ENCODE measurements around the gene MTUS2. TPM values are rescaled to one million over a fixed set of nuclear protein-coding genes. Genes with fewer than 3 reads are reported as not detected.
"Not testable (repeated sequence)": the region's sequence is repeated elsewhere in the genome, so short reads cannot be mapped to it uniquely, and the experiment has no call there.

MTUS2 gene
- total RNA-seq, 2 donors from 2014 or later = 1.6 to 4.8 TPM

- no peak overlapping the region for H3K27ac ChIP-seq
- H3K9me3 ChIP-seq = no peaks in the 10 kb centered on the region
- H3K4me3 ChIP-seq = no peak overlapping the region
- WGBS = 22% methylated on average over 2 of the region's 2 CpGs
- no peak for DNase-seq (ENCODE audit: low spot score)
- no peaks in the 10 kb centered on the region for H3K27me3 ChIP-seq (replicated peaks; ENCODE audit: insufficient read depth)
- no peak for TF ChIP-seq CTCF (IDR thresholded peaks at IDR 0.05)
- no peak for TF ChIP-seq POLR2A (IDR thresholded peaks at IDR 0.05)
- TF ChIP-seq POLR2AphosphoS5 (IDR thresholded peaks at IDR 0.05) = no peak
- H3K4me1 ChIP-seq (replicated peaks) = no peaks in the 10 kb centered on the region
- intact Hi-C loops (cut with DNase I) = no loop called here
- H3K36me3 ChIP-seq = no peaks in the 10 kb centered on the region
These were observed 508.4 kb downstream of the MTUS2 start for GRCh38 chr13:29328501-29328900.

GRCh38 chr13:29336356-29336755 lies 516.2 kb downstream of the MTUS2 start:
- WGBS = 71% methylated on average over 7 of the region's 7 CpGs
- intact Hi-C loops (cut with DNase I) = no loop called here
- H3K4me3 ChIP-seq = no peak overlapping the region

GRCh38 chr13:29339386-29340272 lies 519.5 kb downstream of the MTUS2 start:
- intact Hi-C loops (cut with DNase I) = no loop called here
- Histone ChIP-seq H3K27ac (no peak overlapping the region), H3K27me3 (replicated peaks; ENCODE audit: insufficient read depth) (no peaks in the 10 kb centered on the region), H3K4me1 (replicated peaks) (no peaks in the 10 kb centered on the region), H3K9me3 (no peaks in the 10 kb centered on the region), H3K36me3 (no peaks in the 10 kb centered on the region), H3K4me3 (no peak overlapping the region)
- 91% methylated on average over 43 of the region's 44 CpGs for WGBS
- no peak for TF ChIP-seq CTCF (IDR thresholded peaks at IDR 0.05)
- DNase-seq (ENCODE audit: low spot score) = no peak

More at GRCh38 chr13:29336356-29336755, 516.2 kb downstream of the MTUS2 start:
- DNase-seq (ENCODE audit: low spot score) = no peak
- H3K27ac ChIP-seq = no peak overlapping the region
- H3K4me1 ChIP-seq (replicated peaks) = no peaks in the 10 kb centered on the region
- TF ChIP-seq CTCF (IDR thresholded peaks at IDR 0.05) = no peak
- TF ChIP-seq POLR2A (IDR thresholded peaks at IDR 0.05) = no peak
- TF ChIP-seq POLR2AphosphoS5 (IDR thresholded peaks at IDR 0.05) = no peak
- no peaks in the 10 kb centered on the region for H3K36me3 ChIP-seq
- H3K9me3 ChIP-seq = no peaks in the 10 kb centered on the region
- H3K27me3 ChIP-seq (replicated peaks; ENCODE audit: insufficient read depth) = no peaks in the 10 kb centered on the region

GRCh38 chr13:29345860-29346582 lies 525.9 kb downstream of the MTUS2 start:
- H3K4me3 ChIP-seq; H3K27me3 ChIP-seq (replicated peaks; ENCODE audit: insufficient read depth); H3K27ac ChIP-seq; H3K4me1 ChIP-seq (replicated peaks); H3K36me3 ChIP-seq; DNase-seq (ENCODE audit: low spot score); intact Hi-C loops (cut with DNase I); H3K9me3 ChIP-seq: not testable (repeated sequence)
- 60% methylated on average over 6 of the region's 7 CpGs for WGBS

- 84% methylated on average over 6 of the region's 6 CpGs for WGBS
- intact Hi-C loops (cut with DNase I) = no loop called here
- Histone ChIP-seq H3K9me3 (no peaks in the 10 kb centered on the region), H3K27me3 (replicated peaks; ENCODE audit: insufficient read depth) (no peaks in the 10 kb centered on the region), H3K27ac (no peak overlapping the region), H3K4me1 (replicated peaks) (no peaks in the 10 kb centered on the region), H3K36me3 (no peaks in the 10 kb centered on the region), H3K4me3 (no peak overlapping the region)
- TF ChIP-seq POLR2AphosphoS5 (IDR thresholded peaks at IDR 0.05) = no peak
- no peak for TF ChIP-seq CTCF (IDR thresholded peaks at IDR 0.05)
- no peak for TF ChIP-seq POLR2A (IDR thresholded peaks at IDR 0.05)
- no peak for DNase-seq (ENCODE audit: low spot score)
These were observed 534.9 kb downstream of the MTUS2 start for GRCh38 chr13:29355029-29355428.
